H4 (cell line): ENCODE results near the gene FNDC3A. TPM values are rescaled to one million over a fixed set of nuclear protein-coding genes. Genes with fewer than 3 reads are reported as not detected.
A peak's percentile ranks its signal among the peaks of the same experiment; 100 is the strongest.
"Not testable (repeated sequence)": the region's sequence is repeated elsewhere in the genome, so short reads cannot be mapped to it uniquely, and the experiment has no call there.

Experiments
- DNase-seq: peaks from one replicate; pipeline ENCODE4 v3.0.0-alpha.2; 2015; ENCODE audit warnings: low spot score
- total RNA-seq: library from RNA; depleted of rRNA; stranded (reverse); fragments of >200 nt; shearing (Covaris generic); gene quantifications from 2 replicates; pipeline ENCODE4 v1.2.3, GENCODE V29; 2014

FNDC3A gene
- total RNA-seq, 1 experiment from 2014 or later, result 16.6 TPM

DNA sequence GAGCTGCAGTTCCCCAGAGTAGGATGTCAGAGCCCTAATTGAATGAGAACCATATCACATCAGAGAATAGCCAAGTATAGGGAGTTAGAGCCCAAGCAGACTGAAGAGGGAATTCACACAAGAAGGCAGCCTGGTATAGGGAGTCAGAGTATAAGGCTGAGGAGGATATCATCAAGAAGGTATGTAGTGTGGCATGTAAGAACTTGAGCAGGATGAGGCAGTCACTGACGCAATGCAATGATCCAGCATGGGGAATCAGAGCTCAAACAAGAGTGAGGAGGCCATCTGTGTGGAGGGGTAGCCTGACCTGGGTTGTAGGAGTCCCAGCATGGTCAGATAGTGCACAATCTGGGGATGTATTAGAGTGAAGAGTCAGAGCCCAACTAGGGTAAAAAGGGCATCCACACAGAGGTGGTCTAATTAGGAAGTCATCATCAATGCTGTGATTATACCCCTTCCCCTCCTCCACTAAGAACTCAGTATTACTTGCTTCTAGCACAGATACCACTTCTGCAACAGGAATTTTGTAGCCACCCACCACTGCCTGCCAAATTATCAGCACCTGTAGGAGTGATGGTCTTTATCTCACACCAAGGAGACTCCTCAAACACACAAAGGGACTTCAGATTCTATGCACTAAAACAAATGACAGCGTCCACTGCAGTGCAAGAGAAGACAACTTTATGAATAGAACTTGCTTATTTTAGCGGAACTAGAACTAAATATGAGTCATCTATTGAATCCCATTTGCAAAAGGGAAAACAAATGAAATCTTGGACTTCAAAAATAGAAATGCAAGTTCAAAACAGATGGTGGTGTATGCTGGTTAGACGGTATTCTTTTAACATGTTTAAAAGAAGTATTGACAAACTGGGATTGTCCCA lies 107.2 kb downstream of the FNDC3A start:
- DNase-seq, result no peak

DNA sequence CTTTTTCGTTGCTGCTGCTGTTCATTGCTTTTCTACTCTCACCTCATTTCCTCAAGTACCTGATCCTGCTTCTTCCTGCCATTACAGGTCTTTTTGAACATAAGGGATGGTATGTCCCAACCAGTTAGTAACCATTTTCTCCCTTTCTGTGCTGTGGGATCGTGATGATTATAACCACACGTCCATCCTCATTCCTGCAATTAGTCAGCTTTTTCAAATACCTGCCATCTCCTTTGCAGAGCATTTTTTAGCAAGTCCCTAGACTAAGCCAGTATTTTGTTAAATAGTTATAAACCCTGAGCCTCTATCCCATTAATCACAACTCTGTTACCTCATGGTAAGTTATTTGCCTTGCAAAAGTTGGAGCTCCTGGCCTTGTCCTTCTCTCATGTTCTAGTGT lies 109.2 kb downstream of the FNDC3A start:
- no peak for DNase-seq

DNA sequence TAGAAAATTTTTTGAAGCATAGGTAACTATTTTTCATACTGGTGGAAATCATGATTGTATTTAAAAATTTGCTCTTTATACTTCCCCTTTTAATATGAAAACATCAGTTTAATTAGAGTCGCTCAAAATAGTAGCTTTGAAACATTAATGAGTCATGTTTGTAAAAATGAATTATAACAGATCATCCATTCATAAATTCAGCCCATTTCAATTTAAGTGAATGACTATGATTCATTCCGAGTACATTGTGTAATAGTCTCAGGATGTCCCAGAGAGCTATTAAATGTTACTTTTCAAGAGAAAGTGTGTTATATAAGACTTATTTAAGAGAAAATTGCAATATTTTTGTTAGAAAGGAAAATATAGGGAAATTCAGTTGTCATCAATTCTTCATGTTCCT lies 111.0 kb downstream of the FNDC3A start:
- DNase-seq, result no peak

DNA sequence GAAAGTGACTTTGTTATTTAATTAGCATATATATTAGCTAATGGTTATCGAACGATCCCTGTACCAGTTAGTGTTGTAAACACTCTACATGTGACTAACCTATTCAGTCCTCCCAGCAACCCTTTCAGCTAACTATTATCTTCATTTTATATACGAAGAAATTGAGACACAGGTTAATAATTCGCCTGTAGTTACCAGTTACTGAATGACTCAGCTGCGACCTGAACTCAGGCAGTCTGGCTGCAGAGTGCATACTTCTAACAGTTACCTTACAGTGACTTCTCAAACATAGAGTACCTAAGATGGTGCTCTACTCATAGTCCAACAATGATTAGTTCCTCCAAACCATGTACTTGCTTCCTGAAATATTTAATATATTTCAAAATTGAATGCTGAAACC lies 117.7 kb downstream of the FNDC3A start:
- no peak for DNase-seq

DNA sequence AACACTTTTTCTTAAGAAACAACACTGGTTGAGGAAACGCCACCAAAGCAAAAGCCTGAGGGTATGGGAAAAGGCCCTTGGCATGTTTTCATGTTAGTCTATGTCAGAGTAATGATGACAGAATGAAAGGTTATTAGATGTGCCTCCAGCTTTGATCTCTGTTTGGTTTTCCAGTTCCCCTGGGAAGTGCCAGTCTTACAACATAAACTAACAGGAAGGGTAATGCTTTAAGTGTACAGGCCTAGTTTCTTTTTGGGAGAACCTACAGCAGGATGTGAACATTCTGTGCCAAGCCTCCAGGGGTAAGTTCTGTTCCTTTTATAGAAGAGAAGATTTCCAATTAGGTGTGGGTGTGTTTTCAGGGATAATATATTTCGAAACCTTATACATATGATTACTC lies 121.7 kb downstream of the FNDC3A start:
- DNase-seq, result peak; percentile 6

DNA sequence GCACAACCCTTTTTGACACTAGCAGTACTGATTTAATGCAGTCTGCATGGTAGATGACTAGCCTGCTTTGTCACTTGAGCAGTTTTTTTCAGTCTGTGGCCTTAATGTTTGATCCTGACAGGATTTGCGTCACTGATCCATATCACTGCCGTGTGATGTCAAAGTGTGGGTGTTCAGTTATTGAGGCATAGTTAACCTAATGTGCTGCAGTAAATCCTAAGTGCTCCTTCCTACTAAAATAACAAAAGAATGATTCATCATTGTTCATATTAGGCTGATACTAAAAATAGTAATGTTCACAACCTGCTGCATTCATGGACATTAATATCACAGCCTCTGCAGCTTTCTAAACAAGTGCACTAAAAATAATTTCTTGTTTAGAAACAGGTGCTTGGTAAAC lies 122.5 kb downstream of the FNDC3A start:
- DNase-seq, result peak; percentile 46

DNA sequence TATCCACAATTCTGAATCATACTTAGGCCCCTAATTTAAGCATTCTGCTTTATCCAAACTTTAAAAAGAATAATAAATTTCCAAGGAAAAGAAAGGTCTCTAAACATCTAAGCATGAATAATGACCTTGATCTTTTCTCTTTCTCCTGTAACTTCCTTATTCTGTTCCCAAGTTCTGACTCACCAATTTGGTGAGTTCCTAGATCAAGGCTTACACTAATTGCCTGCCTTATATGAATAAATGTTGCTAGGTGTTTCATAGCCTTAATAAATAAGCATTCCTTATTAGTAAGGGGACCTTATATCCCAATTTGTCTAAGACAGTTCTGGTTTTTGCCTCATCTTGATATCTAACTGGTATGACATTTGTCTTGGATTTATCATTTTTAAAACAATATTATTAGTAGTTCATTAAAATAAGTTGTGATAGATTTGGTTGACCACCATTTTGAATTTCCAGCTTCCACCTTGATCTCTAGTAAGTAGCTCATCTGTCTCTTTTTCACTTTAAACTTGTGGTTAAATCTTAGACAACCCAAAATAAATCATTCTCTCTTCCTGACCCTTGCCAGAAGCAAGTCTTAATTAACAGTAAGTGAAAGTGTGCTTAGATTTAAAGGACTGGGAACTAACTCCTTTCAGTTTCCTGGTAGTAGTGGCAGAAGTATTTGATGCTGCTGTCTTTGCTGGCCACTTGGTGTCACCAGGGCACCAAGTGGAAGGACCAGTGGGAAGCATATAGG lies 123.2 kb downstream of the FNDC3A start:
- peak; percentile 6 for DNase-seq

DNA sequence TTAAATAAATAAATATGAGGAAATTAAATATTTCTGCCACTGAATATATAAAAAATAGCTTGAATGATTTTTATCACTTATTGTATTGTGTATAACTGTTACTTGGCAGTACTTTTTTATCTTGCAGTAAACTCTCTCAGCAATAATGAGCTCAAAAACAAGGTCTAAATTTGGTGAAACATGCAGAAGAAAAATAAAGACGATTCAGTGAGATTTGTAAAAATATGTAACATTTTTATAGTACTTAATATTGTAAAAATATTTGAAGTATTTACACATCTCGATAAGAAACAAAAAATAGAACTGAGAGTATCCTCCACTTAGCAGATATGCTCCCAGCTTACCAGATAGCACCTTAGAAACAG lies 123.8 kb downstream of the FNDC3A start:
- DNase-seq, result no peak

DNA sequence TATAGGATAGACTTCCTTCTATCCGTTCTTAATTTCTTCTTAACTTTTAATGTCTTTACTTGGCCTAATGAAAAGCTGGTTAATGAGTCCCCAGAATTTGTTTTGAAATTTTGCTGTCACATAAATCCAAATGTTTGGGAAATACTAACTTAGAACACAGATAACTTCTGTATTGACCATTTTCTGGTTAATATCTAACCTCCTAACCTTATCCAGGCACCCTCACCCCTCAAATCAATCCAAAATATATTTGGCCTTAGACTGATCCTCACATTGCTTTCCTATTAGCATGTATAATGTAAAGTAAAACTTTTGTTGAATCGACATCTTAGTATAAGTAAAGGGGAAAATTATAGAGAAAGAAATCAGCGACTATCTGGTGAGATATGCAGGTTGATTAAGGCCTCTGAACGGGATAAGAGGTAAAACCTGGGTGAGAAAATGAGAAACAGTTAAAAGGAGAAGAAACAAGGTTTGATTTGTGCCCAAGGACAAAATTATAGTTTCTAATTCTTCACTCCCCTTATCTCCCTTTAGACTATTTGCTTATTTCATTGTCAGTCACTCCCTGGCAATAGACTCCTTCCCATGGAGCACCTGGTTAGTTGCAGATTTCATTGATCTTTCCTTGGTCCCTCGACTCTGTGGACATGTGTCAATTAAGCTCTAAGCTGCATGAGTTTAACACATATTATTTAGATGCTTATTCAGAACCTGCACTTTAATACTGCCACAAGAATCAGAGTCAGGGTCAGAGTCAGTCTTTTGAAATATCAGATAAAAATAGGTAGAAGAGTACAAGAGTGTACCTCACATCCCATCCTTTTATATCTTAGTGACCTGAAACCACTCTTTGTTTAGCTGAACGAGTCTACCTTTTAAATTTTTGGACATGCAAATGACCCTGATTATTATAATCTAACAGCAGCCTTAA lies 125.2 kb downstream of the FNDC3A start:
- no peak for DNase-seq

DNA sequence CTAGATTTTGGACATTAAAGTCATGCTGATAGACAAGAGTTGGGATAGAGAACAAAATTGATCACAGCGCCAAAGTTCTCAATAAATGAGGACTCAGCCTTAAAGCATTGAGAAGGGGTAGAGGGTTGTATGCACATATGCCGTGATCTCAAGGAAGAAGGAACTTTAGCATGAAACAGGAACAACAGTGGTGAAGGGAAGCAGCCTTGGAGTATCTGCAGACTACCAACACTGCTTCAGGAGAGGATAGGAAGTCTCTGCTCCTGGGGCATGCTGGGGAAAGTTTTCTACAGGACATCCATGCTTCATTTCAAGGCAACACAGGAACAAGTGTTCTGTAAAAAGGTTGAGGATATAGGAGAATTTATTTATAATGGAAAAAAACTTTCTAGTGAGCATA lies 132.5 kb downstream of the FNDC3A start:
- DNase-seq, result no peak

DNA sequence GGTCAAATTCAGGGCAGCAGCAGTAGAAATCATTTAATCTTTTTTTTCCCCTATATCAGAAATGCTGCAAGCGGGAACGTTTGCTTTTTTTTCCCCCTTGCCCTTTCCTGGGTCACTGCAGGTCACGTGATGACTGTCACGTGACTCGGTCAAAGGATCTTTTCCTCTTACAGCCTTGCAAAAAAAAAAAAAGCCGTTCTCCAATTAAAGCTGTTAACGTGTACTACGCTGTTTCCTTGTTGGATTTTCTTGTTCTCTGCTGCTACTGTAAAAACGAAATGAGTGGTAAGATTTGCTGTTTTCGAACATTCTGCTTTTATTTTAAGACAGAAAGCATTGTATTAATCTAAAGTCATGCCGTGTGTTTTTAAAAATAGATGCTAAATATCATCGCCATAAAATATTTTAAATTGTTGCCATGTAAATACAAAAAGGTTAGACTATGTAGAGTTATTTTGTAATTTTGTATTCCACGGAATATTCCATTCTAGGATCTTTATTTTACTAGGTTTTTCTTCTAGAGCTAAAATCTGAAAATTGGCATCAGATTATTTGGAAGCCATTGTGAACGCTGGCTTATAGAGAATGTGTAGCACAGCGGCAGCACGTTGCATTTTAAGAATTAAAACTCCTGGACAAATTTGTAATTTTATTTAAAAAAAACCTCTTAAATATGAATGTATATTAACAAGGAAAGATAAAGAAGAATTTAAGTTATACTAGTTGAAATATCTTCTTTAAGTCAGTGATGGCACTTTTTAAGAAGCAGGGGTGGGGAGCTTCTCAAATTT lies 134.6 kb downstream of the FNDC3A start:
- peak; percentile 80 for DNase-seq

DNA sequence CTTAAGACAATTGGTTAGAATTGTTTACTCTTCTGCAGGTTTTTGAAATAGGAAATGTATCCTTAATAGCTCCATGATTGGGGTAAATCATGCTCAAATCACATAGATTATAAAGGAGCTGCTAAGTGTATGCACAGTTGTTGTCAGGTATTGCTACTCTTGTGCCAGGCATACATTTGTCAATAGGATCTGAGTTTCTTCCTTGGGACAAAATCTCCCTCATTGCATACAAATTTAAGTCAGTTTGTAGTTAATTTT lies 135.1 kb downstream of the FNDC3A start:
- no peak for DNase-seq

DNA sequence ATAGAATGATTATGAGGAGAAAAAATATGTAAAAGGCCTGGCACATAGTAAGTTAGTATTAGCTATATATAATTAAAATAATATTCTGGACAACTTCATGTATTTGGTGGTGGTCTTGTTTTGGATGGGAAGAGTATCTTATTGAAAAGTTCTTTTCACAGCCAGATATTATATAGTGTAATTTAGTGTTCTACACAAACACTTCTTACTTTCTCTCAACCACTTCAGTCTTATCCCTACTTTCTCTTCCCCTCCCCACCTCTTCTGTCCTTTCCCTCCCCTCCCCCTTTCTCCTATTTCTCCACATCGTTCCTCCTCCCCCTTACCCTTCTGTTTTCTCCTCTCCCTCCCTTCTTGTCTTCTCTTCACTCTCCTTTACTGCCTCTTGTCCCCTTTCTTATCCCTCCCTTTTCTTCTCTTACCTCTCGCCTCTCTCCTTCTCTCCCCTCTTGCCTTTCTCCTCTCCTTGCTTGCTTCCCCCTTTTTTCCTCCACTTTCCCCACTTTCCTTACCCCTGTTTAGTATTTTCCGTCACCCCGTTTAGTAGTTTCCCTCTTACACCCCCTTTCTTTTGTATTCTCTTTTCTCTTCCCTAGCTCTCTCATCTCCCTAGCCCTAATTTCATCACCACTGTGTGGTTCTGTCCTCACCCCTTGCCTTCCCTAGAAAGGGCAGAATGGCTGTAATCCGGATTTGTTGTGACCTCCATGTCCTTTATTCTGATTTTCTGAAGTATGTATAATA lies 137.2 kb downstream of the FNDC3A start:
- DNase-seq, result peak; percentile 4

DNA sequence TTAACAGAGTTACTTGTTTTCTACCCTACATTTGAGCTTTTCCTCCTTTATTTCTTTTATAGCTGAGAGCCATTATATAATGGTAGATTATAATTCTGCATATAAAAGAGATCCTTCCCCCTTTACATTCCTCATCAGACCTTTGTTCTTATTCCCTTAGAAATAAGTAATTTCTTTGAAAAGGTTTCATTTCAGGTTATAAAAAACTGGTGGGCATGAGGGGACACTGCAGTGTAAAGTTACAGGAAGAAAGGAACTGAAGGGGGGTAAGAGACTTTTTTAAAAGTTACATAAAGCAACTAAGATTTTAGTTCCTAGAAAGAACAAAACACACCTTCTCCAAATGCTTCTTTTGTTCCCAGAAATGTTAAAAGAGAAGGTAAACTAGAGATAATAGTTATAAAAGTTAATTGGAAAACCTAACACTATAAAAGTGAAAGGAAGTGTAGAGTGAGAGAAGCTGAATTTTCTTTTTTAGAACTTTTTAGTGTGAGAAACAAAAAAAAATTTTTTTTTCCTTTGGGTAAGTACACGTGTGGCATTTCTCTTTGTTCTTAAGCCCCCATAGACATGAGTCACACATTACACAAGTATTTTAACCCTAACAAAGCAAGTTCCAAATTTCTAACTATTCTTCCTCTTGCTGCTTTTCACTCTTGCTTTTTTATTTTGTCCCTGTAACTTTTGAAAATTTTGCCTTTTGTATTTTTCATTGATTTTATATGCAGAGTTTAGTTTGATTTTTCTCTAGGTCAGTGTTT lies 138.0 kb downstream of the FNDC3A start:
- DNase-seq, result peak; percentile 27

DNA sequence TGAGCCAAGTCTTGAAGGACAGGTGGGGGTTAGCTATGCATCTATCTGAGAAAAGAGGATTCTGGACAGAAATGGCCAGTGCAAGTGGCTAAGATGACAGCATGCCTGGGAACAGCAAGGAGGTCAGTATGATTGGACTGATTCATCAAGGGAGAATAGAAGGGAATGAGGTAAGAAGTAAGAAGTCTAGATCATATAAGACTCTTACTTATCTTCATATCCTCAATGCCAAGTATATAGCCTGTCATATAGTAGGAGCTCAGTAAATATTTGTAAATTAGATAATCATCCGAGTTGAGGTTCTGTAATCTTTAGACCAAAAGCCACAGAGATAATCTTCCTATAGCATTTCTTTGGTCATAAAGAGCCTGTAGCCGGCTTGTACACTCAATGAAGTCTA lies 141.2 kb downstream of the FNDC3A start:
- DNase-seq, result no peak

DNA sequence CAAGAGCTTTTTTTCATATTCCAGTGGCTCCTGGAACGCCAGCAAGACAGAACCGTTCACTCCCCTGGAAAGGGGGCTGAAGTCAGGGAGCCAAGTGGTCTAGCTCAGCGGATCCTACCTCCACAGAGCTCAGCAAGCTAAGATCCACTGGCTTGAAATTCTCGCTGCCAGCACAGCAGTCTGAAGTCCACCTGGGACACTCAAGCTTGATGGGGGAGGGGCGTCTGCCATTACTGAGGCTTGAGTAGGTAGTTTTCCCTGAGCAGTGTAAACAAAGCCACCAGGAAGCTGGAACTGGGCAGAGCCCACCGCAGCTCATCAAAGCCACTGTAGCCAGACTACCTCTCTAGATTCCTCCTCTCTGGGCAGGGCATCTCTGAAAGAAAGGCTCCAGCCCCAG lies 142.7 kb downstream of the FNDC3A start:
- not testable (repeated sequence) for DNase-seq

DNA sequence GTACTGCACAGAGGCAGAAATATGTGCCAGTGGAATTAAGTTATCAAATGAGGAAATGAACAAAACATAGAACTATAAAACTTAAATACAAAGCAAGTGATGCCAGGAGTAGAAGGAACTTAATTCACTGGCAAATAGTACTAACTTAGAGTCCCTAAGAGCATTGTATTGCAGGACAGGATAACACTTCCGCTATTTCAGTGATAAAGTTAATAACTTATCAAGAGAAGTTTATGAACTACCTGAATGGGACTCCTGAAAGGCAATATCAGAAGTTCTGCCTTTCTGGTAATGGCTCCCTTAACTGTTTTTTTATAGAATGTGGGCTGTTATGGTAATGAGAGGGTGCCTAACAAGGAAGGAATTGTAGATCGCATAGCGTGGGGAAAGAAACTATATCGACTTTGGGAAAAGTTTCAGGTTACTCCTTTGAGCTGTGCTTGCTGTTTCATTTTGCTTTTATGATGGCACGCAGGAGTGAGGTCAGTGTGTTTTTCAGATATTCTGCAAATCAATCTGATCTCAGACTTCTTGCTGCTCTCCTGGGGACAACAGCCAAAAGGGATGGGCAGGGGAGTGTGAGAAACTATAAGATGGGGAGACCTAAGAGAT lies 149.1 kb downstream of the FNDC3A start:
- DNase-seq, result no peak

DNA sequence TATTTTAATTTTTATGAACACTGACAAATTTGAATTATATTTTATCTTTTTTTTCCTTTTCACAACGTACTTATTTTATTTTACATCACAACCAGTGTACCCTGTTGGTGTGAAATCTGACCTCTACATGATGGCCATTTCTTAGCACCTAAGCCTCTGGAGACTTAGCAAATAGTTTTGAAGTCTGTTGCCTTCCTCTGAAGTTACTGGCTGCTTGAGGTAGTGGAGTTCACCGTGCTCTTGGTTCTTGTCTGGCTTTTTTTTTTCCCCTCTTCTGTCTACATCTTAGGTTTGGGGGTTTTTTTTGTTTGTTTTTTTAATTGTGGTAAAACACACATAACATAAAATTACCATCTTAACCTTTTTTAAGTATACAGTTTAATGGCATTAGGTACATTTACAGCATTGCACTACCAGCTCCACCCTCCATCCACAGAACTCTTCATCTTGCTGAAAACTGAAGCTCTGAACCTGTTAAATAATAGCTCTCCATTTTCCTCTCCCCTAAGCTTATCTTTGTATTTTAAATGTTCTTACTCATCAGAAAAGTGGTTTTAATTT lies 150.3 kb downstream of the FNDC3A start:
- no peak for DNase-seq

DNA sequence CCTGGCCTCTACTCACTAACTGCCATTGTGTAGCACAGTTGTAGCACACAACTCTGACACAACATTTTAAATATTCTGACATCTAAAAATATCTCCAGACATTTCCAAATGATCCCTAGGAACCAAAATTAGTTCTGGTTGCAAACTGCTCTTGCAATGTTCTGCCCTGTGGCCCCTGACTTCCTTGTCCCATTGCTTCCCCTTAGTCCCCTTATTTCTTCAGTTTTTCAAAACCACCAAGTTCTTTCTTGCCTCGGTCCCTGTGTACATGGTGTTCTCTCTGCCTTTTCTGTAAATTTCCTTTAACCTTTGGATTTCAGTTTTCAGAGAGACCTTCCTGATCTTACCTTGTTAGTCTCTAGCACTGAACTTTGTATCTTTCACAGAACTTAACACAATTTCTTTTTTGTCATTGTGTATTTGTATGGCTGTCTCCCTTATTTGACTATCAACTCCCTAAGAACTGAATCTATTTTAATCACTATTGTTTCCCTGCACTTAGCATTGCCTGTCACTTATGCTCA lies 156.8 kb downstream of the FNDC3A start:
- DNase-seq, result no peak
